Measurements from ENCODE around the gene PPM1M. TPM values are rescaled to one million over a fixed set of nuclear protein-coding genes. Genes with fewer than 3 reads are reported as not detected.

The PPM1M gene
- total and polyA plus RNA-seq, 7 donors = 2.1 to 7.5 (median 3.0) TPM

DNA sequence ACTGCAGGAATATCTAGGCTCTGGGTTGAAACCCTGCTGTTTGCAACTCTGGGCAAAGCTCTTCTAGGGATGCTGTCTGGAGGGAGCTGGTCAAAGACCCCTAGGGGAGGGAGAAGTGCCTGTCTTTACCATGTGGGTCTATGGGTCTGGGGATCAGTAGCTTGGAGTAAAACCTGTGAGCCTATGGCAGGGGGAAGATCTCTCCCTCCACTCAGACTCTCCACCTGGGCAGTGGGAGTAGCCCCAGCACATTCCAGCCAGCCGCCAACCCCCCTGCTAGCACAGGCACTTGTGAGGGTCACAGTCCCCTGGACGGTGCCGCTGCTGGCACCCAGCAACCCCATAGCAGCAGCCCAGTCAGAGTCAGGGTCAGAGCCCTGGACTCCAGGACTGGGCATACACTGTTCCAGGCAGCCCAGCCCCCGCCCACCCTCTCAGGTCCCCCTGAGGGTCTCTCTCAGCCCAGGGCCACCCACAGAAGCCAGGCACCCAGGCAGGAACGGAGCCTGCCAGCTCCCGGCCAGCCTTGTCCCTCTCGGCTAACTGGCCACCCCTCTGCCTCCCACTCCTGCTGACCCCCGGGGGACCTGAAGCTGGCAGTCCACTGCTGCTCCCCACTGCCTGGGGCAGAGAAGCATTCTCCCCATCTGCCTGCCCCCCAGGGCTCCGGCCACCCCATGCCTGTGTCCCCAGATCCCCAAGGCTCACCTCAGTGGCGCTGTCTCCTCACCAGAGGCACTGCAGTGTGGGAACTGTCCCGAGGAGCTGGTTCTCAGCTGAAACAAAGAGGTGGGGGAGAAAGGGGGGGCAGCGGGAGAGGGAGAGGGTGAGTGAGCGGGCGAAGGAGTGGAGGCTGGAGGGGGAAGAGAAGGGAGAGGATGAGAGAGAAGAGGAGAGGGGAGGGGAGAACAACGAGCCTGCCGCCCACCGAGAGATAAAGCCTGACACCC is 52.9 kb downstream of the PPM1M start:
- DNase-seq (no peak), ATAC-seq (no peak)
- no peaks in the 10 kb centered on the region for H3K4me1 ChIP-seq
- intact Hi-C loops (cut with DNase I) = loop anchor here in 1 of 2 donors (5.0 kb wide), 1 partner anchor 34 kb away; no protein-coding TSS in a partner anchor
- H3K27me3 ChIP-seq (ENCODE audit: insufficient read depth in 3 of 3, low read length in 2 of 3) = no peaks in the 10 kb centered on the region
- H3K9me3 ChIP-seq = no peaks in the 10 kb centered on the region
- H3K4me3 ChIP-seq = no peak overlapping the region
- peaks cover 0 to 7% of the 10 kb centered on the region in 2 donors for H3K36me3 ChIP-seq (ENCODE audit: insufficient read depth in 1 of 2, low read depth in 1 of 2)
- 50 to 56% (median 53%) methylated on average over 16 to 17 of the region's 17 CpGs for WGBS, 3 donors
- H3K27ac ChIP-seq = no peak overlapping the region
- TF ChIP-seq, protein P1, sequence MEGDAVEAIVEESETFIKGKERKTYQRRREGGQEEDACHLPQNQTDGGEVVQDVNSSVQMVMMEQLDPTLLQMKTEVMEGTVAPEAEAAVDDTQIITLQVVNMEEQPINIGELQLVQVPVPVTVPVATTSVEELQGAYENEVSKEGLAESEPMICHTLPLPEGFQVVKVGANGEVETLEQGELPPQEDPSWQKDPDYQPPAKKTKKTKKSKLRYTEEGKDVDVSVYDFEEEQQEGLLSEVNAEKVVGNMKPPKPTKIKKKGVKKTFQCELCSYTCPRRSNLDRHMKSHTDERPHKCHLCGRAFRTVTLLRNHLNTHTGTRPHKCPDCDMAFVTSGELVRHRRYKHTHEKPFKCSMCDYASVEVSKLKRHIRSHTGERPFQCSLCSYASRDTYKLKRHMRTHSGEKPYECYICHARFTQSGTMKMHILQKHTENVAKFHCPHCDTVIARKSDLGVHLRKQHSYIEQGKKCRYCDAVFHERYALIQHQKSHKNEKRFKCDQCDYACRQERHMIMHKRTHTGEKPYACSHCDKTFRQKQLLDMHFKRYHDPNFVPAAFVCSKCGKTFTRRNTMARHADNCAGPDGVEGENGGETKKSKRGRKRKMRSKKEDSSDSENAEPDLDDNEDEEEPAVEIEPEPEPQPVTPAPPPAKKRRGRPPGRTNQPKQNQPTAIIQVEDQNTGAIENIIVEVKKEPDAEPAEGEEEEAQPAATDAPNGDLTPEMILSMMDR (IDR thresholded peaks at IDR 0.05) = no peak

DNA sequence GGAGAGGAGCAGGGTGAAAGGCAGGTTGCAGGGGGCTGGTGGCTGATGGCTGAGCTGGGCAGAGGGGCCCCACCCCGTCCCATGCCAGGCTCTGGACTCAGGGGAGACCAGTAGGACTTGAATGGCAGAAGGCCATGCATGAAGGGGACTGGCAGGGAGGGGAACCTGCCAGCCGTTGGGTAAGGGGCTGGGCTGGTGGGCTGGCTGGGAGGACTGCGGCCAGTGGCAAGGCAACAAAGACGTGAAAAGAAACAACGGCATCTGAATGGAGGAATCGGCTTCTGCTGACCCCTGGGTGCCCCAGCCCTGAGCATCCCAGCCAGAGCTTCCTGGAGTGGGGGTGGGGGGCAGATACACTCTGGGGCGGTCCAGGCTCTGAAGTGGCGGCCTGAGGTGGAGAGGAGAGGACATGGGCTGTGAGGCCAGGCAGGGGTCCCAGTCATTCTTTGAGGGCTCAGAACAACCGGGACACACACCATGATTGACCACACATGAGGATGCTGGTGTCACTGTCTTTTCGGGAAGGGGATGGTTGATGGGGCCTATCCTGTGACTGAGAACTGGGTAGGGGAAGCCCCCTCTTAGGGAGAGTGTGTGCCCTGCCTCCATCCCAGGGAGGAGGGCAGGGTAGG is 53.8 kb downstream of the PPM1M start:
- DNase-seq = no peak
- ATAC-seq = no peak
- TF ChIP-seq, protein P1 (IDR thresholded peaks at IDR 0.05) = no peak

More for the DNA sequence above, 53.8 kb downstream of the PPM1M start:
- no peaks in the 10 kb centered on the region for H3K4me1 ChIP-seq
- peaks cover 0 to 6% of the 10 kb centered on the region in 2 donors for H3K36me3 ChIP-seq (ENCODE audit: insufficient read depth in 1 of 2, low read depth in 1 of 2)
- intact Hi-C loops (cut with DNase I) = loop anchor here in 1 of 2 donors (5.0 kb wide), 1 partner anchor 33 kb away; no protein-coding TSS in a partner anchor
- no peaks in the 10 kb centered on the region for H3K27me3 ChIP-seq (ENCODE audit: insufficient read depth in 3 of 3, low read length in 2 of 3)
- no peak overlapping the region for H3K27ac ChIP-seq
- H3K9me3 ChIP-seq = no peaks in the 10 kb centered on the region
- H3K4me3 ChIP-seq = no peak overlapping the region
- WGBS, 3 donors = 66 to 70% (median 70%) methylated on average over 9 to 10 of the region's 10 CpGs

Other genes starting within 250 kb of the PPM1M start
- gene RPL29, start 249.9 kb upstream of the PPM1M start, total RNA-seq = 1,000 to 10,000 TPM; 1,113 to 1,294 (median 1,226) TPM
- gene RPL29, start 249.9 kb upstream of the PPM1M start, polyA plus RNA-seq = 1,000 to 10,000 TPM; 2,395 to 2,767 (median 2,598) TPM
- 10 to 100 TPM in 3 of 4 donors, 1 to 10 TPM in 1; 9.7 to 31.9 (median 17.1) TPM for gene DUSP7, start 189.2 kb upstream of the PPM1M start, total RNA-seq
- 10 to 100 TPM in 2 of 3 donors, 1 to 10 TPM in 1; 7.4 to 27.6 (median 15.7) TPM for gene DUSP7, start 189.2 kb upstream of the PPM1M start, polyA plus RNA-seq
- gene POC1A, start 91.3 kb upstream of the PPM1M start, total RNA-seq = 1 to 10 TPM; 1.1 to 3.2 (median 1.6) TPM
- 1 to 10 TPM in 2 of 3 donors, under 1 TPM in 1; 0.87 to 2.9 (median 2.1) TPM for gene POC1A, start 91.3 kb upstream of the PPM1M start, polyA plus RNA-seq
- 10 to 100 TPM; 50.1 to 89.4 (median 68.1) TPM for gene ALAS1, start 47.6 kb upstream of the PPM1M start, total RNA-seq
- 100 to 1,000 TPM in 2 of 3 donors, 10 to 100 TPM in 1; 75.2 to 138 (median 121) TPM for gene ALAS1, start 47.6 kb upstream of the PPM1M start, polyA plus RNA-seq
- gene TLR9, start 20.1 kb upstream of the PPM1M start, total RNA-seq = under 1 TPM in 3 of 4 donors, not detected in 1; 0.34 to 0.55 (median 0.41) TPM
- under 1 TPM; 0.04 to 0.14 (median 0.08) TPM for gene TLR9, start 20.1 kb upstream of the PPM1M start, polyA plus RNA-seq
- 100 to 1,000 TPM in 3 of 4 donors, 10 to 100 TPM in 1; 74.9 to 224 (median 138) TPM for gene TWF2, start 6.6 kb upstream of the PPM1M start, total RNA-seq
- gene TWF2, start 6.6 kb upstream of the PPM1M start, polyA plus RNA-seq = 100 to 1,000 TPM in 1 of 3 donors, 10 to 100 TPM in 2; 19.6 to 160 (median 74.6) TPM
- gene WDR82, start 32.9 kb downstream of the PPM1M start, total RNA-seq = 10 to 100 TPM; 62.1 to 93.1 (median 85.5) TPM
- 10 to 100 TPM; 46.1 to 96.7 (median 53.4) TPM for gene WDR82, start 32.9 kb downstream of the PPM1M start, polyA plus RNA-seq
- gene GLYCTK, start 42.1 kb downstream of the PPM1M start, total RNA-seq = 1 to 10 TPM; 3.0 to 7.2 (median 5.7) TPM
- 10 to 100 TPM in 1 of 3 donors, 1 to 10 TPM in 2; 3.1 to 16.5 (median 4.2) TPM for gene GLYCTK, start 42.1 kb downstream of the PPM1M start, polyA plus RNA-seq
- 1 to 10 TPM; 2.4 to 4.1 (median 3.0) TPM for gene DNAH1, start 70.6 kb downstream of the PPM1M start, total RNA-seq
- 1 to 10 TPM in 2 of 3 donors, under 1 TPM in 1; 0.77 to 1.8 (median 1.2) TPM for gene DNAH1, start 70.6 kb downstream of the PPM1M start, polyA plus RNA-seq
- 10 to 100 TPM; 61.1 to 78.1 (median 70.7) TPM for gene BAP1, start 164.2 kb downstream of the PPM1M start, total RNA-seq
- 100 to 1,000 TPM in 1 of 3 donors, 10 to 100 TPM in 2; 65.7 to 104 (median 78.9) TPM for gene BAP1, start 164.2 kb downstream of the PPM1M start, polyA plus RNA-seq
- 10 to 100 TPM in 1 of 4 donors, 1 to 10 TPM in 3; 4.2 to 15.5 (median 7.3) TPM for gene PHF7, start 164.9 kb downstream of the PPM1M start, total RNA-seq
- 10 to 100 TPM in 1 of 3 donors, 1 to 10 TPM in 2; 4.2 to 13.4 (median 4.6) TPM for gene PHF7, start 164.9 kb downstream of the PPM1M start, polyA plus RNA-seq
- 10 to 100 TPM in 2 of 4 donors, 1 to 10 TPM in 2; 6.0 to 13.8 (median 9.5) TPM for gene SEMA3G, start 199.3 kb downstream of the PPM1M start, total RNA-seq
- 1 to 10 TPM; 6.2 to 8.8 (median 6.5) TPM for gene SEMA3G, start 199.3 kb downstream of the PPM1M start, polyA plus RNA-seq
- 1,000 to 10,000 TPM; 5,645 to 6,422 (median 6,257) TPM for gene TNNC1, start 208.3 kb downstream of the PPM1M start, total RNA-seq
- 1,000 to 10,000 TPM; 4,153 to 7,172 (median 6,558) TPM for gene TNNC1, start 208.3 kb downstream of the PPM1M start, polyA plus RNA-seq
- 10 to 100 TPM; 16.7 to 33.4 (median 28.1) TPM for gene NISCH, start 209.8 kb downstream of the PPM1M start, total RNA-seq
- gene NISCH, start 209.8 kb downstream of the PPM1M start, polyA plus RNA-seq = 10 to 100 TPM; 14.3 to 28.8 (median 15.8) TPM
- 10 to 100 TPM; 29.0 to 47.5 (median 41.9) TPM for gene STAB1, start 249.6 kb downstream of the PPM1M start, total RNA-seq
- gene STAB1, start 249.6 kb downstream of the PPM1M start, polyA plus RNA-seq = 10 to 100 TPM; 15.9 to 27.4 (median 22.5) TPM